OCI-LY3 (cell line): ENCODE results near the gene SPA17.

Experiments used
- EZH2phosphoT487 ChIP-seq: fragments of 200-600 bp; shearing (Covaris generic); IDR thresholded peaks from 2 replicates; pipeline ENCODE4 v1.6.1; 2018; ENCODE audit warnings: antibody characterized with exemption, mixed run types, low read depth
- TF ChIP-seq, protein P1 (sequence below): fragments of 200-600, 300-600 bp; sonication (generic); IDR thresholded peaks from 2 replicates; pipeline ENCODE4 v1.5.1; 2014; ENCODE audit warnings: antibody characterized with exemption, low read length, low read depth

GRCh38 chr11:124656774-124657630 is 16.7 kb upstream of the SPA17 start:
- TF ChIP-seq, protein P1, sequence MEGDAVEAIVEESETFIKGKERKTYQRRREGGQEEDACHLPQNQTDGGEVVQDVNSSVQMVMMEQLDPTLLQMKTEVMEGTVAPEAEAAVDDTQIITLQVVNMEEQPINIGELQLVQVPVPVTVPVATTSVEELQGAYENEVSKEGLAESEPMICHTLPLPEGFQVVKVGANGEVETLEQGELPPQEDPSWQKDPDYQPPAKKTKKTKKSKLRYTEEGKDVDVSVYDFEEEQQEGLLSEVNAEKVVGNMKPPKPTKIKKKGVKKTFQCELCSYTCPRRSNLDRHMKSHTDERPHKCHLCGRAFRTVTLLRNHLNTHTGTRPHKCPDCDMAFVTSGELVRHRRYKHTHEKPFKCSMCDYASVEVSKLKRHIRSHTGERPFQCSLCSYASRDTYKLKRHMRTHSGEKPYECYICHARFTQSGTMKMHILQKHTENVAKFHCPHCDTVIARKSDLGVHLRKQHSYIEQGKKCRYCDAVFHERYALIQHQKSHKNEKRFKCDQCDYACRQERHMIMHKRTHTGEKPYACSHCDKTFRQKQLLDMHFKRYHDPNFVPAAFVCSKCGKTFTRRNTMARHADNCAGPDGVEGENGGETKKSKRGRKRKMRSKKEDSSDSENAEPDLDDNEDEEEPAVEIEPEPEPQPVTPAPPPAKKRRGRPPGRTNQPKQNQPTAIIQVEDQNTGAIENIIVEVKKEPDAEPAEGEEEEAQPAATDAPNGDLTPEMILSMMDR: no peak
- no peak for TF ChIP-seq EZH2phosphoT487
